SU-DHL-6 (cell line): ENCODE results near the gene TAAR9.

Source experiments
- EZH2phosphoT487 ChIP-seq: fragments of 200-600 bp; sonication (generic), shearing (Covaris generic); conservative IDR thresholded peaks from 2 replicates; pipeline ENCODE4 v1.6.1; 2018; ENCODE audit warnings: mild to moderate bottlenecking, antibody characterized with exemption, low read length, moderate library complexity, mixed read lengths
- TF ChIP-seq, protein P1 (sequence below): fragments of 200-600 bp; sonication (generic); IDR thresholded peaks from one replicate; pipeline ENCODE4 v1.5.1; 2017; ENCODE audit warnings: antibody characterized with exemption, mild to moderate bottlenecking, low read length, moderate library complexity; ENCODE audit not compliant: insufficient read depth, poor library complexity, severe bottlenecking

DNA sequence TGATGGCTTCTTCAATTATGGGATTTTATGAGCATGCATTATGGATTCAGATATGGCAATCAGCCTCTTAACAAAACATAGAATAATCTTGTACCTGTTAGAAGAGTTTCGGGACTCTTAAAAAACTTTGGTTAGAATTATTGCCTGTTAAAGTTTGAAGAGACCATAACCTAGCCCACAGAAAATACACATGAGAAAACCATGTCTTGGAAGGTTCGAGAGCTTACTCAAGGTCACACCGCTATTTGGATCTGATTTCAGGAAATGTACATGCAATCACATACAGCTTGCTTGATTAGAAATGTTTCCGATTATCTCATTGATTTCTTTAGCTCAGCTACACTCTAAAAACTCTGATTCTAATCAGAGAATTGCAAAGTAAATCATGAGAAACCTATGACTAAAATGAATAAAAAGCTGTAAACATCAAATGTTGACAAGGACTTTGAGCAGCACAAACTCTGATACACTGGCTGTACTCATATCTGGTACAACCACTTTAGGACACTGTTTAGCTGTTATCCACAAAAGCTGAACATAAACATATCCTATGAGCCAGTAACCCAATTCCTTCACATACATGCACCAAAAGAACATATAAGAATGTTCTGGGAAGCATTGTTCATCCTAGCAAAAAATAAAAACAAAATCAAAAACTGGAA is 41.4 kb upstream of the TAAR9 start:
- TF ChIP-seq, protein P1, sequence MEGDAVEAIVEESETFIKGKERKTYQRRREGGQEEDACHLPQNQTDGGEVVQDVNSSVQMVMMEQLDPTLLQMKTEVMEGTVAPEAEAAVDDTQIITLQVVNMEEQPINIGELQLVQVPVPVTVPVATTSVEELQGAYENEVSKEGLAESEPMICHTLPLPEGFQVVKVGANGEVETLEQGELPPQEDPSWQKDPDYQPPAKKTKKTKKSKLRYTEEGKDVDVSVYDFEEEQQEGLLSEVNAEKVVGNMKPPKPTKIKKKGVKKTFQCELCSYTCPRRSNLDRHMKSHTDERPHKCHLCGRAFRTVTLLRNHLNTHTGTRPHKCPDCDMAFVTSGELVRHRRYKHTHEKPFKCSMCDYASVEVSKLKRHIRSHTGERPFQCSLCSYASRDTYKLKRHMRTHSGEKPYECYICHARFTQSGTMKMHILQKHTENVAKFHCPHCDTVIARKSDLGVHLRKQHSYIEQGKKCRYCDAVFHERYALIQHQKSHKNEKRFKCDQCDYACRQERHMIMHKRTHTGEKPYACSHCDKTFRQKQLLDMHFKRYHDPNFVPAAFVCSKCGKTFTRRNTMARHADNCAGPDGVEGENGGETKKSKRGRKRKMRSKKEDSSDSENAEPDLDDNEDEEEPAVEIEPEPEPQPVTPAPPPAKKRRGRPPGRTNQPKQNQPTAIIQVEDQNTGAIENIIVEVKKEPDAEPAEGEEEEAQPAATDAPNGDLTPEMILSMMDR, result no peak
- no peak for TF ChIP-seq EZH2phosphoT487
